ENCODE results near the gene AP3D1. TPM values are rescaled to one million over a fixed set of nuclear protein-coding genes. Genes with fewer than 3 reads are reported as not detected.
"Not testable (repeated sequence)": the region's sequence is repeated elsewhere in the genome, so short reads cannot be mapped to it uniquely, and the experiment has no call there.

Gene AP3D1
- total and polyA plus RNA-seq, 7 donors = 43.1 to 127 (median 55.7) TPM

DNA sequence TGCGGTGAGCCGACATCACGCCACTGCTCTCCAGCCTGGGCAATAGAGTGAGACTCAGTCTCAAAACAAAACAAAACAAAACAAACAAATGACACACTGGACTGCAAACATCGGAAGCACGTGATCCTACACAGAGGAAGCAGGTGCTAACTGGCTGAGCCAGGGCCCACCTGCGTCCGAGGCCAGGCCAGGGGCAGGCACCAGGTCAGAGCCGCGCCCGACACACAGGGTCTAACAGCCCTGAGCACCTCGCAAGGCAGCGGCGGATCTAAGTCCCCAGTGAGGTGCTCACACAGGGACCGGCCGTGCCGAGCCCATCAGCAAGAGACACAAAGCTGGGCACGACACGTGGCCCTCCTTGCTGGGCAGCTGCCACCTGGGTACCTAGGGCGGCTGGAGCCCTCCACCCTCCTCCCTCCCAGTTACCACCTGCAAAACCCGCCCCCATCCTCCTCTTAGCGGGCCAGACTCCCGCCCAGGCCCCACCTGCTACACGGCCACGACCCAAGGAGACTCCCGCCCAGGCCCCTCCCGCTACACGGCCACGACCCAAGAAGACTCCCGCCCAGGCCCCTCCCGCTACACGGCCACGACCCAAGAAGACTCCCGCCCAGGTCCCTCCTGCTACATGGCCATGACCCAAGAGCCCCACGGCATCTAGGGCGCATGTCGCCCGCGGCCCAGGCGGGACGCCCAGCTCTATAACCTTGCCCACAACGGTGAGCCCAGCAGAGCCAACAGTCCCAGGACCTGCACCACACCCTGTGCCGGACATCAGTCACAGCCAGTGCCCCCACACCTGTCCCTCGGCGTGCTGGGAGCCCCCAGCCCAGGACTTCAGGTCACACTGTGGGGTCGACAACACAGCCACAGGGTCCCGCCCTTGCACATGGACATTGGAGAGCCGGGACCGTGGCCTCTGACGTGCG lies 15.6 kb downstream of the AP3D1 start:
- TF ChIP-seq, protein P1, sequence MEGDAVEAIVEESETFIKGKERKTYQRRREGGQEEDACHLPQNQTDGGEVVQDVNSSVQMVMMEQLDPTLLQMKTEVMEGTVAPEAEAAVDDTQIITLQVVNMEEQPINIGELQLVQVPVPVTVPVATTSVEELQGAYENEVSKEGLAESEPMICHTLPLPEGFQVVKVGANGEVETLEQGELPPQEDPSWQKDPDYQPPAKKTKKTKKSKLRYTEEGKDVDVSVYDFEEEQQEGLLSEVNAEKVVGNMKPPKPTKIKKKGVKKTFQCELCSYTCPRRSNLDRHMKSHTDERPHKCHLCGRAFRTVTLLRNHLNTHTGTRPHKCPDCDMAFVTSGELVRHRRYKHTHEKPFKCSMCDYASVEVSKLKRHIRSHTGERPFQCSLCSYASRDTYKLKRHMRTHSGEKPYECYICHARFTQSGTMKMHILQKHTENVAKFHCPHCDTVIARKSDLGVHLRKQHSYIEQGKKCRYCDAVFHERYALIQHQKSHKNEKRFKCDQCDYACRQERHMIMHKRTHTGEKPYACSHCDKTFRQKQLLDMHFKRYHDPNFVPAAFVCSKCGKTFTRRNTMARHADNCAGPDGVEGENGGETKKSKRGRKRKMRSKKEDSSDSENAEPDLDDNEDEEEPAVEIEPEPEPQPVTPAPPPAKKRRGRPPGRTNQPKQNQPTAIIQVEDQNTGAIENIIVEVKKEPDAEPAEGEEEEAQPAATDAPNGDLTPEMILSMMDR (IDR thresholded peaks at IDR 0.05) = no peak
- TF ChIP-seq EP300 (IDR thresholded peaks at IDR 0.05) (no peak), POLR2A (IDR thresholded peaks at IDR 0.05) (no peak), POLR2AphosphoS5 (IDR thresholded peaks at IDR 0.05) (no peak)
- H3K9me3 ChIP-seq = no peaks in the 10 kb centered on the region
- no peaks in the 10 kb centered on the region for H3K27me3 ChIP-seq
- peaks cover 22 to 72% (median 44%) of the 10 kb centered on the region in 4 donors for H3K36me3 ChIP-seq
- WGBS, 2 donors = 83 to 90% methylated on average over 50 of the region's 50 CpGs
- H3K4me1 ChIP-seq = no peaks in the 10 kb centered on the region
- H3K4me3 ChIP-seq = no peak overlapping the region
- no peak overlapping the region for H3K27ac ChIP-seq
- DNase-seq = no peak
- intact Hi-C loops (cut with DNase I) = no loop called here

- DNase-seq = no peak
- no peaks in the 10 kb centered on the region for H3K4me1 ChIP-seq
- TF ChIP-seq EP300 (IDR thresholded peaks at IDR 0.05) (no peak), POLR2A (IDR thresholded peaks at IDR 0.05) (no peak)
- no peaks in the 10 kb centered on the region for H3K9me3 ChIP-seq
- intact Hi-C loops (cut with DNase I) = no loop called here
- H3K36me3 ChIP-seq = peaks cover 27 to 79% (median 55%) of the 10 kb centered on the region in 4 donors
- H3K27ac ChIP-seq = no peak overlapping the region
- no peak overlapping the region for H3K4me3 ChIP-seq
- no peaks in the 10 kb centered on the region for H3K27me3 ChIP-seq
- WGBS, 2 donors = 75 to 91% methylated on average over 19 of the region's 19 CpGs
Observed at GRCh38 chr19:2132731-2133490, 18.5 kb downstream of the AP3D1 start.

- no peaks in the 10 kb centered on the region for H3K4me1 ChIP-seq
- intact Hi-C loops (cut with DNase I) = no loop called here
- DNase-seq = no peak
Observed at GRCh38 chr19:2132191-2132590, 19.2 kb downstream of the AP3D1 start.

DNA sequence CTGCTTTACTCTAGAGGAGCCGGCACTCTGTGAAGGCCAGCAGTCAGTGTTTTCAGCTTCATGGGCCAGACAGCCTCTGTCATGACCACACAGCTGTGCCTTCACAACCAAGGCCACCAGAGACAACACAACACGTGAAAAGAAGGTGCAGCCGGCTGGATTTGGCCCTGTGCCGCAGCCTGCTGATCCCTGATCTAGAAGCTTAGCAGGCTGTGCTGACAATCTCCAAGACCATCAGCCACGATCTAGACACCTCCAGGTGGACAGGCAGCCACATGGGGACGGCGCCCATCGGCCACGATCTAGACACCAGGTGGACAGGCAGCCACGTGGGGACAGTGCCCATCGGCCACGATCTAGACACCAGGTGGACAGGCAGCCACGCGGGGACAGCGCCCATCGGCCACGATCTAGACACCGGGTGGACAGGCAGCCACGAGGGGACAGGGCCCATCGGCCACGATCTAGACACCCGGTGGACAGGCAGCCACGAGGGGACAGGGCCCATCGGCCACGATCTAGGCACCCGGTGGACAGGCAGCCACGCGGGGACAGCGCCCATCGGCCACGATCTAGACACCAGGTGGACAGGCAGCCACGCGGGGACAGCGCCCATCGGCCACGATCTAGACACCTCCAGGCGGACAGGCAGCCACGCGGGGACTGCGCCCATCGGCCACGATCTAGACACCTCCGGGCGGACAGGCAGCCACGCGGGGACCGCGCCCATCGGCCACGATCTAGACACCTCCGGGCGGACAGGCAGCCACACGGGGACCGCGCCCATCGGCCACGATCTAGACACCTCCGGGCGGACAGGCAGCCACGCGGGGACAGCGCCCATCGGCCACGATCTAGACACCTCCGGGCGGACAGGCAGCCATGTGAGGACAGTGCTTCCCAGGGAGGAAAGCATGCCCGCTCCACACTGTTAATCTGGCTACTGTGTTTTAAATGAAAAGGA lies 20.1 kb downstream of the AP3D1 start:
- H3K9me3 ChIP-seq; DNase-seq; H3K4me1 ChIP-seq; intact Hi-C loops (cut with DNase I); H3K27me3 ChIP-seq; H3K27ac ChIP-seq; H3K4me3 ChIP-seq: not testable (repeated sequence)
- peaks cover 13 to 79% (median 50%) of the 10 kb centered on the region in 4 donors for H3K36me3 ChIP-seq
- 90 to 93% methylated on average over 67 of the region's 67 CpGs for WGBS, 2 donors

More at GRCh38 chr19:2132191-2132590, 19.2 kb downstream of the AP3D1 start:
- Histone ChIP-seq H3K9me3 (no peaks in the 10 kb centered on the region), H3K4me3 (no peak overlapping the region), H3K36me3 (peaks cover 21 to 79% (median 53%) of the 10 kb centered on the region in 4 donors), H3K27me3 (no peaks in the 10 kb centered on the region), H3K27ac (no peak overlapping the region)
- TF ChIP-seq POLR2AphosphoS5 (IDR thresholded peaks at IDR 0.05) = no peak
- TF ChIP-seq, protein P1 (IDR thresholded peaks at IDR 0.05) = no peak
- no peak for TF ChIP-seq EP300 (IDR thresholded peaks at IDR 0.05)
- TF ChIP-seq POLR2A (IDR thresholded peaks at IDR 0.05) = no peak
- WGBS, 2 donors = 97% methylated on average over 14 of the region's 14 CpGs
